Parathyroid adenoma (tissue), 2 donors: ENCODE measurements around the gene PIK3R6.

Source experiments
- H2AFZ ChIP-seq: fragments of 300-600 bp; sonication (generic); one replicate; pipeline ENCODE4 v1.7.0; 2017; ENCODE audit warnings: antibody characterized with exemption, mild to moderate bottlenecking
- H3K27ac ChIP-seq: fragments of 300-600 bp; sonication (generic); one replicate; pipeline ENCODE4 v1.7.0; 2017
- H3K27me3 ChIP-seq: fragments of 300-600 bp; sonication (generic); one replicate; pipeline ENCODE4 v1.7.0; 2017; ENCODE audit warnings: low read length; ENCODE audit not compliant: control insufficient read depth, insufficient read depth
- H3K36me3 ChIP-seq: fragments of 300-600 bp; sonication (generic); one replicate; pipeline ENCODE4 v1.7.0; 2017; ENCODE audit warnings: low read length; ENCODE audit not compliant: control insufficient read depth, insufficient read depth
- H3K4me1 ChIP-seq: fragments of 300-600 bp; sonication (generic); one replicate; pipeline ENCODE4 v1.7.0; 2017; ENCODE audit warnings: control low read depth
- H3K4me2 ChIP-seq: fragments of 300-600 bp; sonication (generic); one replicate; pipeline ENCODE4 v1.7.0; 2017; ENCODE audit warnings: low read length
- H3K4me3 ChIP-seq: fragments of 300-600 bp; sonication (generic); one replicate; pipeline ENCODE4 v1.7.0; 2017; ENCODE audit warnings: low read depth, low read length
- H3K79me2 ChIP-seq: fragments of 300-600 bp; sonication (generic); one replicate; pipeline ENCODE4 v1.7.0; 2017; ENCODE audit warnings: control low read depth
- H3K9ac ChIP-seq: fragments of 300-600 bp; sonication (generic); one replicate; pipeline ENCODE4 v1.7.0; 2017; ENCODE audit warnings: mild to moderate bottlenecking
- H3K9me3 ChIP-seq: fragments of 300-600 bp; sonication (generic); one replicate; pipeline ENCODE4 v1.7.0; 2017; ENCODE audit warnings: low read length; ENCODE audit not compliant: control insufficient read depth
- TF ChIP-seq, protein P1 (sequence below): fragments of 300-600 bp; sonication (generic); IDR thresholded peaks from one replicate; pipeline ENCODE4 v1.7.0; 2017; ENCODE audit warnings: antibody characterized with exemption, mild to moderate bottlenecking
- donor health status: primary hyperparathyroidism.

PIK3R6 gene

DNA sequence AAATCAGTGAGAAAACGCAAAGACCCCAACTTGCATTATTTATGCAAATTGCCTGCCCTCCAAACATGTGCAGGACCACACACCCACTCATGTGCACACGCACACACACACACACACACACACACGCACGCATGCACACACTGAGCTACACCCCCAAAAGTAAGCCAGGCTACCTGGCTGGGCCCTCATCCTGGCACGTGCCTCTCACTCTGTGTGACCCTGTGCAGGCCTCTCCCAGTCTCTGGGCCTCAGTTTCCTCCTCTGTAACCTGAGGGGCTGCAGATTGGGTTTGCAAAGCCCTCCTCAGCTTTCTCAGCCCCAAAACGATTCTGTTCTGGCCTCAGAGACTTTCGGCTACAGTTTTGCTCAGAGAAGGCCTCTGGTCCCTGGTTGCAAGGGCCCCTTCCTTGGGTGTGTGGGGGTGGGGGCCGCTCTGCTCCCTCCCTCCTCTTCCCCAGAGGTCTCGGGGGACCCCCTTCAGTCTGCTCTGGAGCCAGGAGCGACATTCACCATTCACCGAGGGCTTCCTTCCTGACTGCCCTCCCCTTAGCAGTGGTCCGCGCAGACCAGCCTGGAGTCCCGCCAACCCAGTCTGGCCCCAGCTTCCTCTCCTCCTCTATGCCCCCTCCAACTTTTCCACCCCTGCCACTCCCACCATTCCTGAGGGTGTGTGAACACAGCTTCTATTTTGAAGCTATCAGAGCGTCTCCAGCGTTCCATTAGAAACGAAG lies 5.4 kb upstream of the PIK3R6 start:
- TF ChIP-seq, protein P1, sequence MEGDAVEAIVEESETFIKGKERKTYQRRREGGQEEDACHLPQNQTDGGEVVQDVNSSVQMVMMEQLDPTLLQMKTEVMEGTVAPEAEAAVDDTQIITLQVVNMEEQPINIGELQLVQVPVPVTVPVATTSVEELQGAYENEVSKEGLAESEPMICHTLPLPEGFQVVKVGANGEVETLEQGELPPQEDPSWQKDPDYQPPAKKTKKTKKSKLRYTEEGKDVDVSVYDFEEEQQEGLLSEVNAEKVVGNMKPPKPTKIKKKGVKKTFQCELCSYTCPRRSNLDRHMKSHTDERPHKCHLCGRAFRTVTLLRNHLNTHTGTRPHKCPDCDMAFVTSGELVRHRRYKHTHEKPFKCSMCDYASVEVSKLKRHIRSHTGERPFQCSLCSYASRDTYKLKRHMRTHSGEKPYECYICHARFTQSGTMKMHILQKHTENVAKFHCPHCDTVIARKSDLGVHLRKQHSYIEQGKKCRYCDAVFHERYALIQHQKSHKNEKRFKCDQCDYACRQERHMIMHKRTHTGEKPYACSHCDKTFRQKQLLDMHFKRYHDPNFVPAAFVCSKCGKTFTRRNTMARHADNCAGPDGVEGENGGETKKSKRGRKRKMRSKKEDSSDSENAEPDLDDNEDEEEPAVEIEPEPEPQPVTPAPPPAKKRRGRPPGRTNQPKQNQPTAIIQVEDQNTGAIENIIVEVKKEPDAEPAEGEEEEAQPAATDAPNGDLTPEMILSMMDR: no peak

DNA sequence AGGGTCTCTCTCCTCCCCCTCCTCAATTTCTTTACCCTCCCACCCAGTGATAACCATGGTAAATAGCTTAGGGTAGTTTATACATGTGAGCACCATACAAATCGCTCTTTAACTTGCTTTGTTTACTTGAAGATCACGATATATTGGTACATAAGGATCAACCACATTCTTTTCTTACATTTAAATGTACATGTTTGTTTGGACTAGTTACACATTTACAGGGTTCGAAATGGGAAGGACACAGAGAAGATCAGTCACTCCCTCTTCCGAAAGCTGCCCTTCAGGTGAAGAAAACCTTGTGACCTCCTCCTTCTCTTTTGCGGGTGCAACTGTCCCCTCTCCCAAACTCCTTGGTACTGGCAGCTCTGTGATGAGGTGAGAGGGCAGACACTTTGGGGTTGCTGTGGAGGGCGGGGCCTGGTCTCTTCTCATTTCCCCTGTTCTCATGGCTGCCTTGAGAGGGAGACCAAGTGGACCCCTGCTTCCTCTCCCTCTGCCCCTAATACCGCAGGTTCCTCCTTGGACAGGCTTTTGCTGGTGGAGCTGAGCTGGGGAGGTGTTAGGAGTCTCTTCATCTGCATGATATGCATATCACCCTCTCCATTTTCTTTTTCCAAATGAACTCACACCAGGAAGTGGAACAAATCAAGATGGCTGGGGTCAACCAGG lies 4.7 kb upstream of the PIK3R6 start:
- TF ChIP-seq, protein P1: no peak
- Histone ChIP-seq H3K36me3 (no peaks in the 10 kb centered on the region), H3K27me3 (no peaks in the 10 kb centered on the region), H3K27ac (no peak overlapping the region), H3K4me2 (no peak overlapping the region), H3K9ac (no peak overlapping the region), H3K4me3 (no peak overlapping the region), H2AFZ (no peak overlapping the region), H3K4me1 (no peaks in the 10 kb centered on the region), H3K9me3 (no peaks in the 10 kb centered on the region), H3K79me2 (no peaks in the 10 kb centered on the region)

More for the DNA sequence above, 5.4 kb upstream of the PIK3R6 start:
- H3K4me2 ChIP-seq: no peak overlapping the region
- H3K27me3 ChIP-seq: no peaks in the 10 kb centered on the region
- H3K9me3 ChIP-seq: no peaks in the 10 kb centered on the region
- no peaks in the 10 kb centered on the region for H3K79me2 ChIP-seq
- no peaks in the 10 kb centered on the region for H3K36me3 ChIP-seq
- no peaks in the 10 kb centered on the region for H3K4me1 ChIP-seq
- no peak overlapping the region for H3K9ac ChIP-seq
- H3K27ac ChIP-seq: no peak overlapping the region
- no peak overlapping the region for H2AFZ ChIP-seq
- no peak overlapping the region for H3K4me3 ChIP-seq

DNA sequence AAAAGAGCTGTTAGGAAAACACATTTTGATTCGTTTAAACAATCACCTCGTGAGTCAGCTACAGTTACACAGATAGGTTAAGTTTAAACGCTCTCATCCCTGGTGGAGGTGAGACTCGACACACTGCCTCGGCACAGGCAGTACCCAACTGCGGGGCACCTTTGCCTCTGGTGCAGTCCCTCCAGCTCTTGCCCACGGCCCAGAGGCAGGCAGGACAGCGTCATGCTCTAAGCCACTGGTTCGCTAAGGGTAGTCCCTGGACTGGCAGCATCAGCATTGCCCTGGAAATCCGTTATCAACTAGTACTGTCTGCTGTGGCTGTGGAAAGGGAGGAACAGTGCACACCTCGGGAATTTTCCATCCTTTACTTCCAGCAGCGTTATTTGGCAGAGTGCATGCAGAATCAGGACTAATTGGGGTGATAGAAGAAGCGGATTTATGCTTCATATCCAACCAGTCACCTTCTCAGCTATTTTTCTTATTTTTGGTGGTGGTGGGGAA lies 3.7 kb upstream of the PIK3R6 start:
- H3K9ac ChIP-seq: no peak overlapping the region
- no peak overlapping the region for H2AFZ ChIP-seq
- H3K27ac ChIP-seq: no peak overlapping the region
- no peaks in the 10 kb centered on the region for H3K4me1 ChIP-seq
- no peaks in the 10 kb centered on the region for H3K9me3 ChIP-seq
- no peak overlapping the region for H3K4me2 ChIP-seq
- TF ChIP-seq, protein P1: no peak
- no peak overlapping the region for H3K4me3 ChIP-seq
- no peaks in the 10 kb centered on the region for H3K79me2 ChIP-seq
- H3K27me3 ChIP-seq: no peaks in the 10 kb centered on the region
- no peaks in the 10 kb centered on the region for H3K36me3 ChIP-seq

DNA sequence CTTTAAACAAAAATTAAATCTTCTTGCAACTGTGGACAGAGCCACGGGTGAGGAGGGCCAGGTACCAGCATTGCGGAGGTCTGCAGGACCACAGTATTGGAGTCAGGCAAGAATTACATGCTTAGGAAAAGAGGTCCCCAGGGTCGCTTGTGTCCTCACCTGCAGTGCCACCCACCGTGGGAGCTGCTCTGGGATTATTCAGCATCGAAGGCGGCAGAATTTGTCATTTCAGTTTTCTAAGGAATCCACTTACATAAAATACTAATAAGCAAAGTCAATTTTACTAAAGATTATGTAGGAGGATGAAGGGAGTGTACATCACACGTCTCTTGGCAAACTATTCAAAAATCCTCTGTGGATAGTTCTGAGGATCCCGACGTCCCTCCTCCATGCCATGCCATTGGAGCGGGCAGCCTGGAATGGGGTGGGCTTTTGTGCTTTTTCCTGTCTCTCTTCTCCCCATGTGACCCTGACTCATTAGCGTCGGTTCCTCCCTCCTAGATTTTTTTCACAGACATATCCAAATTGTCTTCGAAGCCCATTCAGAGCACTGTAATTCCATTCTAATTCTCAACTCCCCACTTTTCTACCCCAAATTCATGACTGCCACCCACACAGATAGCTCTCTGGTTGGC lies 3.0 kb upstream of the PIK3R6 start:
- H3K4me3 ChIP-seq: no peak overlapping the region
- H3K27ac ChIP-seq: no peak overlapping the region
- no peak overlapping the region for H2AFZ ChIP-seq
- no peaks in the 10 kb centered on the region for H3K4me1 ChIP-seq
- no peaks in the 10 kb centered on the region for H3K9me3 ChIP-seq
- no peaks in the 10 kb centered on the region for H3K79me2 ChIP-seq
- H3K36me3 ChIP-seq: no peaks in the 10 kb centered on the region
- TF ChIP-seq, protein P1: no peak
- H3K4me2 ChIP-seq: no peak overlapping the region
- H3K9ac ChIP-seq: no peak overlapping the region
- no peaks in the 10 kb centered on the region for H3K27me3 ChIP-seq
